ENCODE results near the gene WARS2. TPM values are rescaled to one million over a fixed set of nuclear protein-coding genes. Genes with fewer than 3 reads are reported as not detected.

The WARS2 gene
- total RNA-seq, 1 donor from 2014 or later, result 13.5 TPM

DNA sequence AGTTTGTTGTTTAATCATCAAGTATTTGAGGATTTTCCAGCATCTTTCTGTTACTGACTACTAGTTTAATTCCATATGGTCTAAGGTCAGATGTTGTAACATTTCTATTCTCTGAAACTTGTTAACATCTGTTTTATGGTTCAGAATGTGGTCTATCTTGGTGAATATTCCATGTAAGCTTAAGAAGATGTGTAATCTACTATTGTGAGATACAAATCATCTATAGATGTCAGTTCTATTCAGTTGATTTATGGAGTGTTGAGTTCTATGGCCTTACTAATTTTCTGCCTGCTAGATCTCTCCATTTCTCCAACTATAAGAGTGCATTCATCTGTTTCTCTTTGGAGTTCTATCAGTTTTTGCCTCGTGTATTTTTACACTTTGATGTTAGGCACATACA, 31.5 kb downstream of the WARS2 start:
- no peak overlapping the region for H3K4me3 ChIP-seq
- Mint-ChIP-seq H3K27me3 (ENCODE audit: insufficient read depth, low read depth) (no peaks in the 10 kb centered on the region), H3K4me1 (no peaks in the 10 kb centered on the region), H3K4me3 (no peak overlapping the region), H3K9me3 (peaks cover 2% of the 10 kb centered on the region), H3K27ac (no peak overlapping the region), H3K36me3 (no peaks in the 10 kb centered on the region)
- H3K9ac ChIP-seq, result no peak overlapping the region
- H3K27me3 ChIP-seq, result no peaks in the 10 kb centered on the region
- H3K36me3 ChIP-seq, result no peaks in the 10 kb centered on the region
- H3K4me1 ChIP-seq, result no peaks in the 10 kb centered on the region
- H4K20me1 ChIP-seq (ENCODE audit: low read depth), result no peaks in the 10 kb centered on the region
- no peak overlapping the region for H3K4me2 ChIP-seq
- TF ChIP-seq EZH2phosphoT487 (IDR thresholded peaks at IDR 0.05), result no peak
- TF ChIP-seq EZH2 (IDR thresholded peaks at IDR 0.05), result no peak
- no peak for TF ChIP-seq CTCF (IDR thresholded peaks at IDR 0.05)
- DNase-seq (ENCODE audit: low spot score), result no peak
- H3K27ac ChIP-seq, result no peak overlapping the region
- no peaks in the 10 kb centered on the region for H3K79me2 ChIP-seq (ENCODE audit: low read depth)
- H2AFZ ChIP-seq (replicated peaks), result no peak overlapping the region
- H3F3A ChIP-seq (ENCODE audit: low read depth), result no peaks in the 10 kb centered on the region
- no peaks in the 10 kb centered on the region for H3K9me3 ChIP-seq (ENCODE audit: low read depth)

DNA sequence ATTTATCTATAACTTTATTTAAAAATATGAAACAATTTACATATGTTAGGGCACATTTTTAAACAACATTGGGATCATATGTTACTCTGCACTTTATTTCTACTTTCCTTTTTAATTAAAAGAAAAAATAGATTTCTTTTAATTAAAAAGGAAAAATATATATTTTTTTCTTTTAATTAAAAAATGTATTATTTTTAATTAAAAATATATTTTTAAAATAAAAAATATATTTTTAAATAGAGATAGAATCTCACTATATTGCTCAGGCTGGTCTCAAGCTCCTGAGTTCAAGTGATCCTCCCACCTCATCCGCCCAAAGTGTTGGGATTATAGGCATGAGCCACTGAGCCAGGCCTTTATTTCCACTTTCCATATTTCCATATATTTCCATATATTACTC, 36.7 kb downstream of the WARS2 start:
- Histone ChIP-seq H3K9ac (no peak overlapping the region), H3F3A (ENCODE audit: low read depth) (no peaks in the 10 kb centered on the region), H3K79me2 (ENCODE audit: low read depth) (no peaks in the 10 kb centered on the region), H3K4me1 (peaks cover 10% of the 10 kb centered on the region), H3K27me3 (no peaks in the 10 kb centered on the region), H2AFZ (replicated peaks) (no peak overlapping the region), H4K20me1 (ENCODE audit: low read depth) (no peaks in the 10 kb centered on the region), H3K36me3 (no peaks in the 10 kb centered on the region), H3K9me3 (ENCODE audit: low read depth) (no peaks in the 10 kb centered on the region), H3K4me3 (no peak overlapping the region), H3K27ac (no peak overlapping the region), H3K4me2 (no peak overlapping the region)
- no peaks in the 10 kb centered on the region for H3K27me3 Mint-ChIP-seq (ENCODE audit: insufficient read depth, low read depth)
- H3K4me1 Mint-ChIP-seq, result peaks cover 6% of the 10 kb centered on the region
- H3K9me3 Mint-ChIP-seq, result no peaks in the 10 kb centered on the region
- no peak for TF ChIP-seq EZH2phosphoT487 (IDR thresholded peaks at IDR 0.05)
- H3K27ac Mint-ChIP-seq, result no peak overlapping the region
- H3K36me3 Mint-ChIP-seq, result peaks cover 1% of the 10 kb centered on the region
- no peak for DNase-seq (ENCODE audit: low spot score)
- no peak overlapping the region for H3K4me3 Mint-ChIP-seq

DNA sequence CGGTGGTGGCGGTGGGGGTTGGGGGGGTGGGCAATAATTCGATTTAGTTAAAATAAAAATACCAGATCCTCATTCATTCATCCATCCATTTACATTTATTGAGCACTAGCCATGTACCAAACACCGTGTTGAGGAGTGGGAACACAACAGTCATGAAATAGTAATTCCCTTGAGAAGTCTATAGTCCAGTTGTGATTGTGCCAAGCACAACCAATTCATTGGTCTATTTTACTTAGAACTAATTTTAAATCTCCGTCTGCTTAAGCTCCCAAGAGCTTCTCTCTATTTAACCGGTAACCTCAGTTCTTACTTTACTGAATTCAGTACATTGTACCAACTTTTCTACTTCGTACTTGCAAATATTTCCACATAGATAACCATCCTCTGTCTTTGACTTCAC, 38.4 kb downstream of the WARS2 start:
- TF ChIP-seq CTCF (IDR thresholded peaks at IDR 0.05), result no peak
- TF ChIP-seq EZH2phosphoT487 (IDR thresholded peaks at IDR 0.05), result no peak
- no peak for TF ChIP-seq EZH2 (IDR thresholded peaks at IDR 0.05)
- Mint-ChIP-seq H3K27me3 (ENCODE audit: insufficient read depth, low read depth) (no peaks in the 10 kb centered on the region), H3K9me3 (no peaks in the 10 kb centered on the region), H3K4me1 (peaks cover 6% of the 10 kb centered on the region), H3K4me3 (no peak overlapping the region), H3K36me3 (peaks cover 1% of the 10 kb centered on the region), H3K27ac (no peak overlapping the region)
- H3K79me2 ChIP-seq (ENCODE audit: low read depth), result no peaks in the 10 kb centered on the region
- H2AFZ ChIP-seq (replicated peaks), result no peak overlapping the region
- peaks cover 10% of the 10 kb centered on the region for H3K4me1 ChIP-seq
- H3K27ac ChIP-seq, result no peak overlapping the region
- no peak for DNase-seq (ENCODE audit: low spot score)
- no peaks in the 10 kb centered on the region for H4K20me1 ChIP-seq (ENCODE audit: low read depth)
- H3K4me2 ChIP-seq, result peak overlapping the region; percentile 2
- no peak overlapping the region for H3K9ac ChIP-seq
- no peaks in the 10 kb centered on the region for H3K27me3 ChIP-seq
- no peaks in the 10 kb centered on the region for H3K36me3 ChIP-seq
- no peaks in the 10 kb centered on the region for H3F3A ChIP-seq (ENCODE audit: low read depth)
- H3K9me3 ChIP-seq (ENCODE audit: low read depth), result no peaks in the 10 kb centered on the region
- no peak overlapping the region for H3K4me3 ChIP-seq

DNA sequence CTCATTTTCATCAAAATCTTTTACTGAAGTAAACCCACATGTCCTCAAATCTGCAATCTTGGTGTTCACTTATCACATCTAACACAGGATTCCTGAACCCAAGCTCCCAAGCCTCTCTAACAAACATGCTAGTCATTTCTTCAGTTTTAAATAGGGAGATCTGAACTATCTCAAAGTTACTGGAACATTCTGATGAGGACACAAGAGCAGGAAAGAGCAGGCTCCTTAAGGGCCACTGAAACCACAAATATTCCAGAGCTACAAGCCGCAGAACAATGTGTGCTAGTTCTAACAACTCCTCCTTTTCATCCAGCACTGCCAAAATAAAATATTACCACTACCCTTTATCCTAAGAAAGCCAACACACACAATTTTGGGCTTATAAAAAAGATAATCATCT, 38.9 kb downstream of the WARS2 start:
- H3K27me3 ChIP-seq, result no peaks in the 10 kb centered on the region
- peaks cover 10% of the 10 kb centered on the region for H3K4me1 ChIP-seq
- Mint-ChIP-seq H3K27ac (no peak overlapping the region), H3K4me1 (peaks cover 6% of the 10 kb centered on the region), H3K4me3 (no peak overlapping the region), H3K9me3 (no peaks in the 10 kb centered on the region), H3K36me3 (peaks cover 1% of the 10 kb centered on the region), H3K27me3 (ENCODE audit: insufficient read depth, low read depth) (no peaks in the 10 kb centered on the region)
- no peak overlapping the region for H3K9ac ChIP-seq
- no peaks in the 10 kb centered on the region for H3K9me3 ChIP-seq (ENCODE audit: low read depth)
- no peaks in the 10 kb centered on the region for H3K79me2 ChIP-seq (ENCODE audit: low read depth)
- no peaks in the 10 kb centered on the region for H4K20me1 ChIP-seq (ENCODE audit: low read depth)
- TF ChIP-seq EZH2phosphoT487 (IDR thresholded peaks at IDR 0.05) (no peak), CTCF (IDR thresholded peaks at IDR 0.05) (no peak), EZH2 (IDR thresholded peaks at IDR 0.05) (no peak)
- H3F3A ChIP-seq (ENCODE audit: low read depth), result no peaks in the 10 kb centered on the region
- H3K4me2 ChIP-seq, result no peak overlapping the region
- no peak for DNase-seq (ENCODE audit: low spot score)
- H2AFZ ChIP-seq (replicated peaks), result no peak overlapping the region
- H3K4me3 ChIP-seq, result no peak overlapping the region
- no peak overlapping the region for H3K27ac ChIP-seq
- no peaks in the 10 kb centered on the region for H3K36me3 ChIP-seq

All from neural progenitor cell (in vitro differentiated cells).